ENCODE data around the gene GRK4.
"Not testable (repeated sequence)": the region's sequence is repeated elsewhere in the genome, so short reads cannot be mapped to it uniquely, and the experiment has no call there.

The GRK4 gene
- 1.0 to 6.5 (median 3.8) reads per million in 17 experiments for total RNA-seq

GRCh38 chr4:2963175-2963965 is at the start of gene GRK4, which contains the start of gene NOP14:
Gene GRK4 (plus strand): TSS chr4:2963571. CDS start chr4:2964071, 500 bp downstream.
Gene NOP14 (minus strand): TSS chr4:2963406. CDS start chr4:2963319, 87 bp downstream.
- DNase-seq, result peak; percentile 99 to 100 (median 100)

- no peak for DNase-seq
Measured at GRCh38 chr4:2914256-2915126, 48.9 kb upstream of the GRK4 start.

GRCh38 chr4:2915789-2916188 is 47.6 kb upstream of the GRK4 start:
- no peak for DNase-seq

GRCh38 chr4:2916696-2917095 is 46.7 kb upstream of the GRK4 start:
- DNase-seq, result not testable (repeated sequence)

- not testable (repeated sequence) for DNase-seq
Measured at GRCh38 chr4:2918300-2918699, 45.1 kb upstream of the GRK4 start.

- not testable (repeated sequence) for DNase-seq
Measured at GRCh38 chr4:2918714-2919113, 44.7 kb upstream of the GRK4 start.

GRCh38 chr4:2922453-2923101 is 40.8 kb upstream of the GRK4 start:
- not testable (repeated sequence) for DNase-seq

GRCh38 chr4:2923141-2923551 is 40.2 kb upstream of the GRK4 start:
- DNase-seq, result peak in 3 of 4 experiments; percentile 32 to 43 (median 40)

- DNase-seq, result no peak
Measured at GRCh38 chr4:2923668-2924173, 39.6 kb upstream of the GRK4 start.

- no peak for DNase-seq
Measured at GRCh38 chr4:2924286-2924685, 39.1 kb upstream of the GRK4 start.

- no peak for DNase-seq
Measured at GRCh38 chr4:2924765-2925301, 38.5 kb upstream of the GRK4 start.

GRCh38 chr4:2925496-2925895 is 37.9 kb upstream of the GRK4 start:
- no peak for DNase-seq

GRCh38 chr4:2925931-2926860 is 37.2 kb upstream of the GRK4 start:
- DNase-seq, result no peak

GRCh38 chr4:2927016-2927695 is 36.2 kb upstream of the GRK4 start:
- no peak for DNase-seq

- no peak for DNase-seq
Measured at GRCh38 chr4:2927696-2928075, 35.7 kb upstream of the GRK4 start.

- no peak for DNase-seq
Measured at GRCh38 chr4:2928242-2929176, 34.9 kb upstream of the GRK4 start.

GRCh38 chr4:2929469-2929868 is 33.9 kb upstream of the GRK4 start:
- no peak for DNase-seq

- no peak for DNase-seq
Measured at GRCh38 chr4:2930135-2930757, 33.1 kb upstream of the GRK4 start.
